Tibial nerve (tissue), 4 donors: Measurements from ENCODE around the gene MIS18A.

Experiments used
- CTCF ChIP-seq, 5 experiments: fragments of 200-600 bp in 3 of 5; fragments of 450-650 bp in 2 of 5; sonication (generic) in 3 of 5; IDR thresholded peaks; one replicate each; pipeline ENCODE4 v1.5.1; 2016 to 2019; ENCODE audit warnings: antibody characterized with exemption in 5 of 5, mild to moderate bottlenecking in 3 of 5, moderate library complexity in 2 of 5
- EP300 ChIP-seq, 2 donors: sonication (generic); formaldehyde crosslinking; IDR thresholded peaks; one replicate each; pipeline ENCODE4 v1.6.1; 2017; ENCODE audit warnings: antibody characterized with exemption in 2 of 2, mild to moderate bottlenecking in 1 of 2
- POLR2A ChIP-seq, 2 donors: fragments of 450-650 bp; IDR thresholded peaks; one replicate each; pipeline ENCODE4 v1.6.1; 2017; ENCODE audit warnings: antibody characterized with exemption in 2 of 2, mild to moderate bottlenecking in 2 of 2, moderate library complexity in 2 of 2

- no peak for TF ChIP-seq CTCF (IDR thresholded peaks at IDR 0.05)
- no peak for TF ChIP-seq EP300 (IDR thresholded peaks at IDR 0.05)
- TF ChIP-seq POLR2A (IDR thresholded peaks at IDR 0.05) = no peak
Measured at GRCh38 chr21:32301596-32301995, 22.7 kb upstream of the MIS18A start.
